Measurements from ENCODE around the gene LDB2.

DNA sequence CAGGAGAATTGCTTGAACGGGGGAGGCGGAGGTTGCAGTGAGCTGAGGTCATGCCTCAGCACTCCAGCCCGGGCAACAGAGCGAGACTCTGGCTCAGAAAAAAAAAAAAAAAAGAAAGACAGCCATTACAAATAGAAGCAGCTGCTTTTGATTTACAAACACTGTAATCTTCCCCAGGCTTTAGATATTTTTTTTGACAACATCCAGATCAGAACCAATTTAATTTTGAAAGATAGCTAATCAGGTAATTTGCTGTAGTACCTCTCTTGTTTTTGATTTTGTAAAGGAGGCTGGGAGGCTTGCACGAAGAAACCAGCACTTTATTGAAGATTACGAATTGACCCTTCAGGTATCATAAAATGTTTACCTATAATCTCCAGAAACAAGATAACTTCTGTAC, 107.0 kb downstream of the LDB2 start:
- TF ChIP-seq, protein P1, sequence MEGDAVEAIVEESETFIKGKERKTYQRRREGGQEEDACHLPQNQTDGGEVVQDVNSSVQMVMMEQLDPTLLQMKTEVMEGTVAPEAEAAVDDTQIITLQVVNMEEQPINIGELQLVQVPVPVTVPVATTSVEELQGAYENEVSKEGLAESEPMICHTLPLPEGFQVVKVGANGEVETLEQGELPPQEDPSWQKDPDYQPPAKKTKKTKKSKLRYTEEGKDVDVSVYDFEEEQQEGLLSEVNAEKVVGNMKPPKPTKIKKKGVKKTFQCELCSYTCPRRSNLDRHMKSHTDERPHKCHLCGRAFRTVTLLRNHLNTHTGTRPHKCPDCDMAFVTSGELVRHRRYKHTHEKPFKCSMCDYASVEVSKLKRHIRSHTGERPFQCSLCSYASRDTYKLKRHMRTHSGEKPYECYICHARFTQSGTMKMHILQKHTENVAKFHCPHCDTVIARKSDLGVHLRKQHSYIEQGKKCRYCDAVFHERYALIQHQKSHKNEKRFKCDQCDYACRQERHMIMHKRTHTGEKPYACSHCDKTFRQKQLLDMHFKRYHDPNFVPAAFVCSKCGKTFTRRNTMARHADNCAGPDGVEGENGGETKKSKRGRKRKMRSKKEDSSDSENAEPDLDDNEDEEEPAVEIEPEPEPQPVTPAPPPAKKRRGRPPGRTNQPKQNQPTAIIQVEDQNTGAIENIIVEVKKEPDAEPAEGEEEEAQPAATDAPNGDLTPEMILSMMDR (IDR thresholded peaks at IDR 0.05) = no peak
- no peak for TF ChIP-seq EZH2 (IDR thresholded peaks at IDR 0.05; ENCODE audit: borderline replicate concordance, insufficient read depth, low read depth, low read length, poor library complexity, severe bottlenecking)
